ENCODE measurements around the gene FADS2.

The FADS2 gene

GRCh38 chr11:61910187-61911127 lies 82.4 kb downstream of the FADS2 start:
- DNase-seq = no peak

DNA sequence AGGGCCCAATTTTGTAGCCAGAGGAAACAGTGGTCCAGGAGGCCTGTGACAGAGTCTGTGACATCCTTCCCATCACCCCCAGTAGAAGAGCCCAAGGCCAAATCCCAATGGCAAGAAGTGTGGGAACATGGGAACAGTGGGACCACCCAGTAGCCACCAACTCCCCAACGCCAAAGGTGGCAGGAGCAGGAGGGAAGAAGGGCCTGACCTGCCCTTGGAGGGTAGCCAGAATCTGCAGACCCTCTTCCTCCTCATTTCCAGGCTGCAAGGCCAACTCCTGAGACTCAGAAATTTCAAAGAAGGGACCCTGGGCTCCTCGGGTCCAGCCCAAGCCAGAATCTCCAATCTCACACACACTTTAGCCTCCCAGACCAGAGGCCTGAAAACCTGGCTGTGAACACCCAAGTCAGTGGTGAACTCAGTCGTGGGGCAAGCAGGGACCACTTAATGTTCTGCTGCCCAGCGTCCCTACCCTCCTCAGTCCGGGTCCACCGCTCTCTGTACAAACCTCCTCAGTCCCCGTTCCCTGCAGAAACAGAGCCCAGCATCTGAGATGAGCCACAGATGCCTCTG lies 83.1 kb downstream of the FADS2 start:
- DNase-seq = no peak

DNA sequence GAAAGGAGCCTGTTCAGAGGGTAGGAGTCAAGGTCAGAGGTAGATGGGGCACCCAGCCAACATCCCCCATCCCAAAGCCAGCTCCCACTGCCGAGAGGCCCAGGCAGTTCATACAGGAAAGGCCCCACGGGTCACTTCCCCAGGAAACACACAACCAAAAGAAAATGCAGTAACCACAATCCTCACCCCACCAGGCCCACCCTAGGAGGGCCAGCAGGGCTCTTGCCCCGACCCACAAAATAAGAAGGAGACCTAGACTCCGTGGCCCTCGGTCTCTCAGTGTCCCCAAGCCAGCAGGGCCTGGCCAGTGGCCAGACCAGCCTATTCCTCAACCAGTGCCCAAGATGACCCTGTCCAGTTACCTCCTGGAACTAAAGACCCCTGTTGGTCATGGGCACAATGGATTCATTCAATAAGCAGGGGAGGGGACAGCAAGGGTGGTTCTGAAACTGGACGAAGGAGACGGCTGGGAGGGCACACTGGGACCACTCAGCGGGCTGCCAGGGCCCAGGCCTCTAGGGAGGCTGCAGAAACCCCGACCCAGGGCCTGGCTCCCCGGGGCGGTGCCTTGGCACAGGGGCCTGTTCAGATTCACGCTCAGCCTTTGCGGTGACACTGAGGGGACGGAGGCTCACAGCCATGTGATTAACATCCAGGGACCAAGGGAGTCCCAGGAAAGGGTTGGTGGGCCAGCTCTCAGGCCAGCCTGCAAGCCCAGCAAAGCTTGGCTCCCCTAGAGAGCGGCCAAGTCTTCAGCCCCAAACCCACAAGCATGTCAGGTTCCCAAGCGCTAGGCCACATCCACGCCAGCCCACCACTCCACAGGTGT lies 83.8 kb downstream of the FADS2 start:
- no peak for DNase-seq

GRCh38 chr11:61912530-61912898 lies 84.4 kb downstream of the FADS2 start:
- DNase-seq = no peak

DNA sequence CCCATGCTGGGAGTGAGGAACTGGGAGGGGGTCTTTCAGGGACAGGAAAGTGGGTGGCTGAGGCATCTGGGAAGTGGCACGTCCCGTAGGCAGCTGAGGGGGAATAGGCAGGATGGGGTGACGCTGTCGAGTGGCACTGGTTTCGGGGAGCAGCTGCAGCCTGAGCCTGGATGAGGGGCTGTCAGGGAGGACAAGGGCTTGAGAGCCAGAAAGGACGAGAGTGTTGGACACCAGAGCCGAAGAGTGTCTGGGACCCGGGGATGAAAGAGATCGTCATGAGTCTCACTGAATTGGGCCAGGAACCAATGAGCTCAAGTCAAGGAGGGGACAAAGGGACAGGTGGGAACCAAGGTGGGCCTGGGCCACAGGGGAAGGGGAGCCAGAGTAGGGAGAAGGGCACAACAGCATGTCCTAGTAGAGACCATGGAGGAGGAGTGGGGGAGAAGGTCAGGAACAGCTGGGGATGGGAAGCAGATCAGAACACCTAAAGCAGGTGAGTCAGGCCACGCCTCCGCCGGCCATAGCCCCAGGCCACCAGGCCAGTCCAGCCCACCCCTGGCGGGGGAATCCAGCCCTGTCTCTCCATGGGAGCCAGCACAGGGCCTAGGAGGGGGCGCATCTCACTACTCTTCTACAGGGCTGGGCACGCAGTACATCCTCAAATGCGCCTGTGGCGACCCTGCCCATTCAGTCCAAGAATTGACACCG lies 85.0 kb downstream of the FADS2 start:
- DNase-seq = no peak

DNA sequence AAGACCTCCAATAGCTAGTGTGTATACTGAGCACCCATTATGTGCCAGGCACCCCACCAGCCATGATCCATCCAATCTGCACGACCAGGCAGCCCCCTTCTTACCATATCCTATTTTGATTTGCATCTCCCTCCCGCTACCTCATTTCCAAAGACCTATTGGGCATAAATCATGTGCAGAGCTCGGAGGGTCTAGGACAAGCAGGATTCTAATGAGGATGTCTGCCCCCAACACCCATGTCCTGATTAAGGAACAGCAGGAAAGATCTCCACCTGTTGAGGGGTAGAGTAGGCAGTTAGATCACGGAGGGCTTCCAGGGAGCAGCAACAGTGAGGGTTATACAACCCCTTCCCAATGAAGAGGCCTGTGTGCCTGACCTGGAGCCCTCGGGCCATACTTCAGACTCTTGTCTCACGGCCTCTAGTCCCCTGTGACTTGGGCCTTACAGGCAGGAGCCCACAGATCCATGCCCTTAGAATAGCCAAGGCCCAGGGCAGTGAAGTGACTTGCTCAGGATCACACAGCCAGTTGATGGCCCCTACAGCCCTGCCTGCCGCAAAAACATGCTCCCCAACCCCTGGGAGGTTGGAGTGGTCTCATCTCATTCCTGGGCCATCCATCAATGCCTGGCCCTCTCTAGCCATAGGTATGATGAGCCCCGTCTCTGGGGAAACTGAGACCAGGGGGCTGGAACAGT lies 85.7 kb downstream of the FADS2 start:
- DNase-seq = no peak

- no peak for DNase-seq
These were observed 86.5 kb downstream of the FADS2 start for GRCh38 chr11:61914471-61915171.

- no peak for DNase-seq
These were observed 88.7 kb downstream of the FADS2 start for GRCh38 chr11:61916737-61917333.

Measured in RPMI8226 (cell line).